ENCODE data around the gene PCSK2.

PCSK2 gene

DNA sequence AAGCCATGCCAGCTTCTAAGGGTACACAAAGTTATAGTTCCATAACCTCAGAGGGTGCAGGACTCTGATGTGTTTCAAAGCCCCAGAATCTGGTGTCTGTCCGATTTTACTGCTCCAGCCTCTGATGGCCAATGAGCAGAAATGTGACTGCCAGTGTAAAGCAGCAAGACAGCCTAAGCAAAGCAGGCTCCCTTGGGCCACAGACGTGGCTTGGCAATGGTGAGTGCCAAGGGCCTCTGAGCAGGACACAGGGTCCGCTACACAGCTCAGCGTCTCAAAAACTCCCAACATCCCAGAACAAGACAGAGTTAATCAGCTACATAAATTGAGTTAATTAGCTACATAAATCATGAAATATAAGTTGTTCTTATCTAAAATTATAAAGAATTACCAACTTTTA, 69.2 kb downstream of the PCSK2 start:
- ATAC-seq (ENCODE audit: low read depth): no peak
- H3K27ac ChIP-seq (ENCODE audit: poor library complexity, severe bottlenecking): no peak overlapping the region
- no peak overlapping the region for H3K4me3 ChIP-seq (ENCODE audit: severe bottlenecking)
- H3K27me3 ChIP-seq (ENCODE audit: insufficient read depth, poor library complexity, severe bottlenecking): peaks cover 3% of the 10 kb centered on the region
- H3K9me3 ChIP-seq (ENCODE audit: severe bottlenecking): no peaks in the 10 kb centered on the region
- TF ChIP-seq, protein P1, sequence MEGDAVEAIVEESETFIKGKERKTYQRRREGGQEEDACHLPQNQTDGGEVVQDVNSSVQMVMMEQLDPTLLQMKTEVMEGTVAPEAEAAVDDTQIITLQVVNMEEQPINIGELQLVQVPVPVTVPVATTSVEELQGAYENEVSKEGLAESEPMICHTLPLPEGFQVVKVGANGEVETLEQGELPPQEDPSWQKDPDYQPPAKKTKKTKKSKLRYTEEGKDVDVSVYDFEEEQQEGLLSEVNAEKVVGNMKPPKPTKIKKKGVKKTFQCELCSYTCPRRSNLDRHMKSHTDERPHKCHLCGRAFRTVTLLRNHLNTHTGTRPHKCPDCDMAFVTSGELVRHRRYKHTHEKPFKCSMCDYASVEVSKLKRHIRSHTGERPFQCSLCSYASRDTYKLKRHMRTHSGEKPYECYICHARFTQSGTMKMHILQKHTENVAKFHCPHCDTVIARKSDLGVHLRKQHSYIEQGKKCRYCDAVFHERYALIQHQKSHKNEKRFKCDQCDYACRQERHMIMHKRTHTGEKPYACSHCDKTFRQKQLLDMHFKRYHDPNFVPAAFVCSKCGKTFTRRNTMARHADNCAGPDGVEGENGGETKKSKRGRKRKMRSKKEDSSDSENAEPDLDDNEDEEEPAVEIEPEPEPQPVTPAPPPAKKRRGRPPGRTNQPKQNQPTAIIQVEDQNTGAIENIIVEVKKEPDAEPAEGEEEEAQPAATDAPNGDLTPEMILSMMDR (IDR thresholded peaks at IDR 0.05; ENCODE audit: poor library complexity, severe bottlenecking): no peak
- no peak for DNase-seq (ENCODE audit: low spot score)
- no peaks in the 10 kb centered on the region for H3K36me3 ChIP-seq (ENCODE audit: low read depth)
- H3K4me1 ChIP-seq (ENCODE audit: insufficient read depth, poor library complexity, severe bottlenecking): no peaks in the 10 kb centered on the region

DNA sequence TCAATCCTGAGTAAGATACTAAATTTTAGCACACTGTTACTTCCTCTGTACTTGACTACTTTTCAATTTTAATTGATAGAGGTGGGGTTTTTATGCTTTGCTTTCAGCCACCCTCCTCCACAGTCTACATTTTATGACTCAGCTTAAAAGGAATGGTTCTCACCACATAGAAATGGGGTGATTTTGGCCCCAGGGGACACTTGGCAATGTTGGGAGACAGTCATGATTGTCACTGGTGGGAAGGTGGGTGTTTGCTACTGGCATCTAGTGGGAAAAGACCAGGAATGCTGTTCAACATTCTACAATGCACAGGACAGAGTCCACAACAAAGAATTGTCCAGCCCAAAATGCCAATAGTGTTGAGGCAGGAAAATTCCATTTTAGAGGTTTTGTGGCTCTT, 71.3 kb downstream of the PCSK2 start:
- Histone ChIP-seq H3K27me3 (ENCODE audit: insufficient read depth, poor library complexity, severe bottlenecking) (peaks cover 3% of the 10 kb centered on the region), H3K36me3 (ENCODE audit: low read depth) (no peaks in the 10 kb centered on the region), H3K4me3 (ENCODE audit: severe bottlenecking) (no peak overlapping the region), H3K27ac (ENCODE audit: poor library complexity, severe bottlenecking) (no peak overlapping the region), H3K4me1 (ENCODE audit: insufficient read depth, poor library complexity, severe bottlenecking) (no peaks in the 10 kb centered on the region), H3K9me3 (ENCODE audit: severe bottlenecking) (no peaks in the 10 kb centered on the region)
- DNase-seq (ENCODE audit: low spot score) (no peak), ATAC-seq (ENCODE audit: low read depth) (no peak)
- TF ChIP-seq, protein P1 (IDR thresholded peaks at IDR 0.05; ENCODE audit: poor library complexity, severe bottlenecking): no peak

DNA sequence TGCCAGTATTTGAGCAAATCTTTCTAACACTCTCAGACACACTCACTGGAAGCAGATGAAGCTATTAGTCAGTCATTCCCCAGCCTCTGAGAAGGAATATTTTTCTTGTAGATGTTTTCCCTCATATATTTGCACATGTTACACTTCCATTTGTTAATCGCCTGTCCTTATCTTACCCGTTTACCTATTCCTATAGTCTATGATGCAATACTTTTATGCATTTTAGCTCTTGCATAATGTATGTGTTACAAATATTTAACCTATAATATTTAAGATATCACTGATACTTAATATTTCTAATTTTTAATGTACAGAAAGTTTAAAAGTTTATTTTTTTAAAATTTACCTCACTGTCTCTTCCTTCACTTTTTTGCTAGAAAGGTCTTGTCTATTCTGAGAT, 71.9 kb downstream of the PCSK2 start:
- no peak overlapping the region for H3K27ac ChIP-seq (ENCODE audit: poor library complexity, severe bottlenecking)
- no peaks in the 10 kb centered on the region for H3K36me3 ChIP-seq (ENCODE audit: low read depth)
- H3K27me3 ChIP-seq (ENCODE audit: insufficient read depth, poor library complexity, severe bottlenecking): peaks cover 3% of the 10 kb centered on the region
- H3K4me3 ChIP-seq (ENCODE audit: severe bottlenecking): no peak overlapping the region
- ATAC-seq (ENCODE audit: low read depth): no peak
- H3K4me1 ChIP-seq (ENCODE audit: insufficient read depth, poor library complexity, severe bottlenecking): no peaks in the 10 kb centered on the region
- TF ChIP-seq, protein P1 (IDR thresholded peaks at IDR 0.05; ENCODE audit: poor library complexity, severe bottlenecking): no peak
- H3K9me3 ChIP-seq (ENCODE audit: severe bottlenecking): no peaks in the 10 kb centered on the region
- DNase-seq (ENCODE audit: low spot score): no peak

DNA sequence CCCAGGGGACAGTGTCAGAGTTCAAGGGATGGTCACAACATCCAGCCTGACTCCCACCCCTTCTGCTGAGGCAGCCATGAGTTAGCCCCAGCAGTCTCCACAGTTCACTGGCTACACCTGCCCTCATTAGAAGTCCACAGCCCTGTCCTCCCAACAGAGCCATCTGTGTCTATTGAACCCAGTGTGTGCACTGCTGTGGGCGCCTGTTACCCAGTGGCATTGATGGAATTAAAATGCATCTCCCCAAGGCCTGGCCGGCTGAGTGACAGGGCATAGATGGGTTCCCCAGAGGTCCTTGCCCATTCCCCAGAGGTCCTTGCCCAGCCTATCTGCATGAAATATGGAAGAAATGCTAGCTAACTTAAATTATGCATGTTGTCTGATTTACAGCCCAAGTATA, 73.3 kb downstream of the PCSK2 start:
- no peak overlapping the region for H3K4me3 ChIP-seq (ENCODE audit: severe bottlenecking)
- no peak for ATAC-seq (ENCODE audit: low read depth)
- TF ChIP-seq, protein P1 (IDR thresholded peaks at IDR 0.05; ENCODE audit: poor library complexity, severe bottlenecking): no peak
- no peaks in the 10 kb centered on the region for H3K36me3 ChIP-seq (ENCODE audit: low read depth)
- DNase-seq (ENCODE audit: low spot score): no peak
- peaks cover 6% of the 10 kb centered on the region for H3K27me3 ChIP-seq (ENCODE audit: insufficient read depth, poor library complexity, severe bottlenecking)
- H3K27ac ChIP-seq (ENCODE audit: poor library complexity, severe bottlenecking): no peak overlapping the region
- no peaks in the 10 kb centered on the region for H3K9me3 ChIP-seq (ENCODE audit: severe bottlenecking)
- H3K4me1 ChIP-seq (ENCODE audit: insufficient read depth, poor library complexity, severe bottlenecking): no peaks in the 10 kb centered on the region

DNA sequence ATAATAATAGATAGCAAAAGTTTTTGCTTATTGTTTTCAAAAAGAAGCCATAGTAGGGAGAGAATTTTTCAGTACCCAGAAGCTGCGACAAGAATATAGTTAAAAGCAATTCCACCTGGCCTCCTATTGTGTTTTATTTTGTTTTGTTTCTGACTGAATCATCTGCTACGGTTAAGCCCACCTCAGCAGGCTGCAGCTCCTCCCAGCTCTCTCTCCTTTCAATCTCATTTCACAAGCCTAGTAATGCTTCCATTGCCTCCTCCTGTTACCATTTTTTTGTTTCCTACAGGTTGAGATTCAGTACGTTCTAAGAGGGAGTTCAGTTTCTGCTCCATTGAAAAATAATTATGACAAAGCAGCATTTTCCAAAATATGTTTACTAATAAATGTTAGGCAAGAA, 77.9 kb downstream of the PCSK2 start:
- ATAC-seq (ENCODE audit: low read depth): no peak

More for the DNA sequence above, 77.9 kb downstream of the PCSK2 start:
- Histone ChIP-seq H3K4me1 (ENCODE audit: insufficient read depth, poor library complexity, severe bottlenecking) (no peaks in the 10 kb centered on the region), H3K36me3 (ENCODE audit: low read depth) (no peaks in the 10 kb centered on the region), H3K27ac (ENCODE audit: poor library complexity, severe bottlenecking) (no peak overlapping the region), H3K4me3 (ENCODE audit: severe bottlenecking) (no peak overlapping the region), H3K27me3 (ENCODE audit: insufficient read depth, poor library complexity, severe bottlenecking) (peaks cover 6% of the 10 kb centered on the region), H3K9me3 (ENCODE audit: severe bottlenecking) (no peaks in the 10 kb centered on the region)
- DNase-seq (ENCODE audit: low spot score): no peak
- TF ChIP-seq, protein P1 (IDR thresholded peaks at IDR 0.05; ENCODE audit: poor library complexity, severe bottlenecking): no peak
